NCI-H146 treated with DMSO at 0.1 percent for 48 hours (cell line): ENCODE measurements around the gene TNFRSF18.
"Not testable (repeated sequence)": the region's sequence is repeated elsewhere in the genome, so short reads cannot be mapped to it uniquely, and the experiment has no call there.

Experiments used
- DNase-seq: peaks from one replicate; lab custom pipeline; 2025; ENCODE audit not compliant: unreplicated experiment; lab: John Stamatoyannopoulos, UW

TNFRSF18 gene

GRCh38 chr1:1179983-1180861, 26.2 kb downstream of the TNFRSF18 start:
- no peak for DNase-seq

DNA sequence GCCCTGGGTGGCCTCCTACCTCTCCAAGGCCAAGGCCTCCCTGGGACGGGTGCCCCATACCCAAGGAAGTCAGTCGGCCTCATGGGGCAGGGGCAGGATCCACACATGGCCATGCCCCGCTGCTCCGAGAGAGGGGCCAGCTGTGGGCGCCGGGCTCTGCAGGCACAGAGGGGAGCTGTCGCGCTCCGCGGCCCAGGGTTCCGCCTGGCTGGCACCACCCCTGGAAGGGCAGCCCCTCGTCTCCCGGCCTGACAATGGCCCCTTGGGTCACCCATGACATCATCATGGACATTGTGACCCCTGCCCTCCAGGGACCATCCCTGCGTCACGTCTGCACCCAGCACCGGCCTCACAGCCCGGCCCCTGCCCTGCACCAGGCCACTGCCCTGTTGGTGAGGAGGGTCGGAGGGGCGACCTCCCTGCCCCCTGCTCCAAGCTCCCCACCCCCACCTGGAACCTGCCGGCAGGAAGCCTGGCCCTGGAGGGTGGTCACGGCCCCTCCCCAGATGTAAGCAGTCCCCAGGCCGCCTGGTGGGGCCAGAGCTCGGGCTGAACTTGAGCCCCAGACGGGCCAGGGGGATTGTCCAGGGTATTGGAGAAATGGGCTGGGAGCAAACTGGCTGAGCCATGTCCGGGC, 26.9 kb downstream of the TNFRSF18 start:
- DNase-seq = no peak

- DNase-seq = no peak
Observed at GRCh38 chr1:1178794-1179331, 27.5 kb downstream of the TNFRSF18 start.

DNA sequence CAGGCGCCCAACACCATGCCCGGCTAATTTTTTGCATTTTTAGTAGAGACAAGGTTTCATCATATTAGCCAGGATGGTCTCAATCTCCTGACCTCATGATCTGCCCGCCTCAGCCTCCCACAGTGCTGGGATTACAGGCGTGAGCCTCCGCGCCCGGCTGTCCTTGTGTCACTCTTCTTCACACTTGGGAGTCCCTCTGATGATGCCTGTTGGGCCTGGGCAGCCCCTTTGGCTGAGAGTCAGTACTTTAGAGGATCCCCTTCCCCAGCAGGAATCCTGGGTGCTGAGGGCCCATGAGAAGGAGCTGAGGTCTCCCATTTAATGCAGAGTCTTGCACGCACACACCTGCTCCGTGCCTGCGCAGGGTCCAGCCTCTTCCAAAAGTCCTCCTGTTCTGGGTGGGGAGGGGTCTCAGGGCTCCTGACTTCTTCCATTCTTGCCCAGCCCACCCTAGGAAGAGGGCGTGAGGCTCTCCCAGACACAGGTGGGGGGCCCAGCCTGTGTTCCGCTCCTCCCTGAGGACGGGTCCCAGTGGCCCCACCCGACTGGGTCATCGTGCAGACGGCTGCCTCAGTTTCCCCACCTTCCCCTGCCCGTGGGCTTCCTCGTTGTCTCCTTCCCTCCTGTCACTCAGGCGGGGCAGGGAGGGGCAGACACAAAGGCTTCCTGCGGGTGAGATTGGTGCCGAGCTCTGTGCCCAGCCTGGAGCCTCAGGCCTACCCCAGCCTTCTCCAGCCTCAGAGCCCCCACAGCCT, 28.8 kb downstream of the TNFRSF18 start:
- no peak for DNase-seq

DNA sequence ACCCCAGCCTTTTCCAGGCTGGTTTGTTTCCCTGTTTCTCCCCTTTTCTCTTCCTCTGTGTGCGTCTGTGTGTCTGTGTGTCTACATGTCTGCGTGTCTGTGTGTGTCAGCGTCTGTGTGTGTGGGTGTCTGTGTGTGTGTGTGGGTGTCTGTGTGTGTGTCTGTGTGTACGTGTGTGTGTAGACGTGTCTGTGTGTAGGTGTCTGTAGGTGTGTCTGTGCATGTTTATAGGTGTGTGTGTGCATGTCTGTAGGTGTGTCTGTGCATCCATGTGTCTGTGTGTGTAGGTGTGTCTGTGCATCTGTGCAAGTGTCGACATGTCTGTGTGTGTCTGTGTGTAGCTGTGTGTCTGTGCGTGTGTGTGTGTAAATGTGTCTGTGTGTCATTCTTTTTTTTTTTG, 29.5 kb downstream of the TNFRSF18 start:
- DNase-seq = no peak

DNA sequence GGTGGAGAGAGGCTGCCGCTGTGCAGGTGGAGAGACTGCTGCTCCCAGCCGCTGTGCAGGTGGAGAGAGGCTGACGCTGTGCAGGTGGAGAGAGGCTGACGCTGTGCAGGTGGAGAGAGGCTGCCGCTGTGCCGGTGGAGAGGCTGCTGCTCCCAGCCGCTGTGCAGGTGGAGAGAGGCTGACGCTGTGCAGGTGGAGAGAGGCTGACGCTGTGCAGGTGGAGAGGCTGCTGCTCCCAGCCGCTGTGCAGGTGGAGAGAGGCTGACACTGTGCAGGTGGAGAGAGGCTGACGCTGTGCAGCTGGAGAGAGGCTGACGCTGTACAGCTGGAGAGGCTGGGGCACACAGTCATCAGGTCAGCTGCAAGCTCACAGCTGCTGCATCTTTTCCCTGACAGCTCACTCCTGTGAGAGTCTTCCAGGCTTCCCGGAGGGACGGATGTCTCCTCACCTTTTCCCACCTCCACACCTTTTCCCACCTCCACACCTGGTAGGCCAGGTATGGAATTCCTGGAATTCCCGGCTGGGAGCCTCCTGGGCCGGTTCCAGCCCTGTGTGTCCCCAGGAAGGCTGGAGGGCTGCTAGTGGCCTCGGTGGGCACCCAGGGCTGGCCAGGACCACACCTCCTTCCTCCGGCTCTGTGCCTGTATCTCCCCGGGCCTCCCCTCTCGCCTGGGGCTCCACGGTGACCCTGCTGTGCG, 30.2 kb downstream of the TNFRSF18 start:
- not testable (repeated sequence) for DNase-seq

DNA sequence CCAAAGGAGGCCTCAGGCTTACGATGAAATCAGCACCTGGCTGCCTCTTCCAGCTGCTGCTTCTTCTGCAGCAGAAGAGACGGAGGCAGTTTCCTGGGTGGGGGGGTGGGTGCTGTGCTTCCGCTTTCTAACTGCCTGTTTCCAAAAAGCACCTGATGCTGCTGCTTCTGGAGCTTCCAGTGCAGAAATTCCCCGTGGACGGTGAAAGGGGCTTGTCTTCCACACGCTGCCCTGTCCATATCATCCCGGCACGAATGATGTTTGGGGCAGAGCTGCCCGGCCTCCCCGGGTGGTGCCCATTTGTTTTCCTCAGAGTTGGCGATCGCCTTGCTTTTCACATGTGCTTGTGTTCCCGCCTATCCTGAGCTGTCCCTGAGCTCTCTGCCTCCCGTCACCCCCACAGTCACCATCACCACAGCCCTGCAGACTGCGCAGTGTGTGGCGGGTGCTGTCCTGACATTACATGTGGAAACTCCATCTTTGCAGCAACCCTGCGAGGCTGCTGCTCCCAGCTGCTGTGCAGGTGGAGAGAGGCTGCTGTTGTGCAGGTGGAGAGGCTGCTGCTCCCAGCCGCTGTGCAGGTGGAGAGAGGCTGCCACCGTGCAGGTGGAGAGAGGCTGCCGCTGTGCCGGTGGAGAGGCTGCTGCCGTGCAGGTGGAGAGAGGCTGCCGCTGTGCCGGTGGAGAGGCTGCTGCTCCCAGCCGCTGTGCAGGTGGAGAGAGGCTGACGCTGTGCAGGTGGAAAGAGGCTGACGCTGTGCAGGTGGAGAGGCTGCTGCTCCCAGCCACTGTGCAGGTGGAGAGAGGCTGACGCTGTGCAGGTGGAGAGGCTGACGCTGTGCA, 30.9 kb downstream of the TNFRSF18 start:
- no peak for DNase-seq

- DNase-seq = no peak
Observed at GRCh38 chr1:1173793-1174415, 32.5 kb downstream of the TNFRSF18 start, which contains the start of gene TTLL10. Gene TTLL10 (plus strand): TSS chr1:1173880. CDS start chr1:1179216, 5,336 bp downstream.

DNA sequence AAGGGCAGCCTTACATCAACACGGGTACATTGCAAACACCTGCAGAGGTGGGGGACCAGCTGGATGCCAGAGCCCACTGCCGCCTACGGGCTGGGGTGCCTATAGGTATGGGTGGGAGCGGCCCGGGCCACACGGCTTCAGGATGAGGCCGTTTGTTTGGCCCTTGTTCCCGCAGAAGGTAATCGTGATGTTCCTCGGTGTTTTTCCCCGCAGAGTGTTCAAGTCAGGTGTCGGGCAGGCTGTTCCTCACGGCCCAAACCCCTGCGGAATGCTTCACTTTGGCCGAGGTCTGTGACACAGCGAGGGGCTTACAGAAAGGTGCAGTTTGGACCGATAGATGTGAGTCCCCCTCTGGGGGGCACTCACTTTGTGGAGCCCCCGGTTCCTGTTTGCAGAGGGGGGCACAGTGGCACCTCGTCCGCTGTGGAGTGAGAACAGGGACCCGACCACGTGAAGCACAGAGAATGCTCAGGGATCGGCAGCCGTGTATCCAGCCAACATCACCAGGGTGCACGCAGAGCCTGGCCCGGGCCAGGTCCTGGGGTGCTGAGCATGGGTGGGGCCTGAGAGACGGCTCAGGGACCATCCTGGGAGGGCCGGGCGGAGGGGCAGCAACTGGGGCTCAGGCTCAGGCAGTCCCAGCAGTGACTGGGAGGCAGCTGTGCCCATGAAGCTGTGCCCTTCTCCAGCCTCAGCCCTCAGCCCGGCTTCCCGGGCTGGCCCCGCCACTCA, 33.2 kb downstream of the TNFRSF18 start:
- DNase-seq = no peak

GRCh38 chr1:1171546-1172340, 34.6 kb downstream of the TNFRSF18 start:
- no peak for DNase-seq

GRCh38 chr1:1171161-1171545, 35.2 kb downstream of the TNFRSF18 start:
- DNase-seq = no peak

DNA sequence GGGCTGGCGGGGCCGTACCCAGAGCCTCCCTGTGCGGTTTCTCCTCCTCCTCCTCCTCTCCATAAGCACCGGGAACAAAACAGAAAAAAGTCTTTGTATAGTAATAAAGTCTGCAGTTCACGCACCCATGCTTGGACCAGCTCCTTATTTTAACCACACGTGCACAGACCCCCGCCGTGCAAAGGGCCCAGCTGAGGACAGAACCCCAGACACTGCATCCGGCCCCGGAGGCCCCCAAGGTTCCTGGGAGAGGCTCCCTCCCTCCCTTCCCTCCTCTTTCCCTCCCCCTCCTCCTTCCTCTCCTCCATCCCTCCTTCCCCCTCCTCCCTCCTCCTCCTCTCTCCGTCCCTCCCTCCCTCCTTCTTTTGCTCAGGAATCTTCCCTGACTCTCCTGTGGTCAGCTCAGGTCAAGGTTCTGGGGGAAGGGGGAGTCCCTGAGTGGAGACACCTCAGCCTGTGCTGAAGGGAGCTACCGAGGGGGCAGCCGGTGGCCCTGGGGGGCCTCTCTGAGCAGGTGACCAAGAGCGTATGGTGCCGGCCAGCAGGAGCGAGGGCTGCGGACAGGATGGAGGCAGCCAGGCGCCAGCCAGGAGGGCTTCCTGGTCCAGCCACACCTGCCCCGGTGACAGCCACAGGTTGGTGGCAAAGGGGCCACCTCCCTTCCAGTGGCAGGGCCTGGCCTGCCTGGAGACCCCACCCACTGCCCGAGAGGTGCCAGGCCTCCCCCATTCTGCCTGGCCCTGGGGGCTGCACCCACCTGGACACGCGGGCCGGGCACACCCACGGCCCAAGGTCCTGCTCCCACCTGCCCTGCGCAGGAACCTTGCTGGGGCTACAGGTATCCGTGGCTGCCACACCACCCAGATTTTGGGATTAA, 35.9 kb downstream of the TNFRSF18 start:
- no peak for DNase-seq

DNA sequence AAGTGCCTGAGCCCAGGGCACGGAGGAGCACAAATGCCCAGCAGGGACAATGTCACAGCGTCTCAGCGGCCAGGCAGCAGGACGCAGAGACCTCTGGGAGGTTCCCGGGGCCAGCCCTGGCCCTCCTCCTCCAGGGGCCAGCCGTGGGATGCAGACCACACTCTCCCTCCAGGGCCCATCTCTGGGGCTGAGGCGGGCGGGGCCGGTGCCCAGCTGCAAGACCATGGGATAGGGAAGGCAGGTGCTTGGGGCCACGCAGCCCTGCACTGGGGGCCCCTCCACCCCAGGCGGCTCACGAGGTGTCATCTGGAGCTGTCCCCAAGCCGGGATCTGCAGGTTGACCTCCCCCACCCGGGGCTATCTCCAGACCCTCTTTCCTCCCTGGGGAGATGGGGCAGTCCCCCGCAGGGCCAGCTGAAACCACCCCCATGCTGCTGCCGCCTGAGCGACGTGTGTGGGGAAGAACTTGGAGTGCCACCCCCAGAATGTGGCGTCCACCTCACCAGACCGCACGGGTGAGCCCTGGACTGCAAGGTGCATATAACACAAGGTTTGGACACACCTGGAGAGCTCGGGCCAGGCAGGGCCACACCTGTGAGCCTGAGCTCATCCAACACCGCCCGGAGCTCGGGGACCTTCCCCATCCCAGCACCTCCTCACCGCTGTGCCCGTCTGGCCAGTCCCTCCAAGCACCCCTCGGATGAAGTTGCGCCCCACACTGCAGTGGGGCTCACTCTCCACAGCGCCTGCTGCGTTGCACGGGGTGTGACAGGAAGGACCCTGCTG, 36.8 kb downstream of the TNFRSF18 start:
- no peak for DNase-seq

DNA sequence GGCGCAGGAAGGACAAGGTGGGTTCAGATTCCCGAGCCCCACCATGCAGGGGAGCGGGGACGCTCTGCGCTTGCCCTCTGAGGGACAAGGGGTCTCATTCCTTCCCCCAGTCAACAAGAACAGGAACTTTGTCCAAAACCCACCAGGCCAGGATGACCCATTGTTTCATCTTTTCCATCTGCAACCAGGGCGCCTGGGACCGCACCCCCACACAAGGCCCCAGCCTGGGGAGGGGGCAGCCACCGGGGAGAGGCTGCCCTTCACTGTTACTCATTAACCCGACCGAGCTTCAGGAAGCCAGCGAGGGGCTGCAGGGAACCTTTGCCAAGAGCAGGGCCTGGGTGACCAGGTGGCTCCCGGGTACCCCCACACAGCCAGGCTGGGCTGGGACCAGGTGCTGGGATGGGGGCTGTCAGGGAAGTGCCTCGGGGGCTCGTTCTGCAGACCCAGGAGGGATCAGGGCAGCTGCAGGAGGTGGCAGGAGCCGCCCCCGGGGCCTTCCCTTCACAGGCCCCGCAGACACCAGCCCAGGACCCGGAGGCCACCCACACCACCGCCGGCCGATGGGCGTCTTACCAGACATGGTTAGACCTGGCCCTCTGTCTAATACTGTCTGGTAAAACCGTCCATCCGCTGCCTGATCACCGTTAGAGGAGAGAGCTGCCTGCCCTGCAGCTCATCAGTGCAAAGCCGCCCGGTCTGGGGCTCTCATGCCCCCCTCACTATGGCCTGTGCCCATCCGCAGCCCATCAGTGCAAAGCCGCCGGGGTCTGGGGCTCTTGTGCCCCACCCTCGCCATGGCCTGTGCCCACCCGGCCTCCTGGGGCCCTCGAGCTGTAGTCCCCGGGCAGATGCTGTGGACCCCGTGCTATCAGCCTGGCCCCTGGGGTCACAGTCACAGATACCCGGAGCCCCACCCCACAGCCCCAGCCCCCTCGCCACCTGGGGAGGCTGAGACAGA, 37.7 kb downstream of the TNFRSF18 start:
- no peak for DNase-seq

DNA sequence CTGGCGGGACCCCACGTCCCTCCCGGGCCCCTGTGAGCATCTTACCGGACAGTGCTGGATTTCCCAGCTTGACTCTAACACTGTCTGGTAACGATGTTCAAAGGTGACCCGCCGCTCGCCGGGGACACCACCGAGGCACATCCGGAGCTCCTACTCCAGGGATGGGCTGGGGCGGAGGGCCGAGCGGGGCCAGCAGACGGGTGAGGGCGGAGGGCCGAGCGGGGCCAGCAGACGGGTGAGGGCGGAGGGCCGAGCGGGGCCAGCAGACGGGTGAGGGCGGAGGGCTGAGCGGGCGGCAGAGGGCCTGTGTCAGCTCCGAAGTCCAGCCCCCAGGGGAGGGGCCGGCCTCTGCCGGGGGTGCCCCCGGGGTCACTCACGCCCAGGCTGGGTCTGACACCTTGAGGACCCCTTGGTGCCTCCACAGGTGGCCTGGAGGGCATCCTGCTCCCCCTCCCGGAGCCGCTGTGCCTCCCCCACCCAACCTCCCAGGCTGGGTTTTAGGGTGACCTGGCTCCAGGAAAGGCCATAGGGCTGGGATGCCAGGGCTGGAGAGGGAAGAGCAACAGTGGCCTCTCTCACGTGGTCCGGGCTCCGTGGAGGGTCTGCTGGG, 38.4 kb downstream of the TNFRSF18 start:
- DNase-seq = no peak
